Tibial nerve (tissue), 4 donors: ENCODE measurements around the gene CYP19A1.

Experiments
- CTCF ChIP-seq, 5 experiments: fragments of 200-600 bp in 3 of 5; fragments of 450-650 bp in 2 of 5; sonication (generic) in 3 of 5; IDR thresholded peaks; one replicate each; pipeline ENCODE4 v1.5.1; 2016 to 2019; ENCODE audit warnings: antibody characterized with exemption in 5 of 5, mild to moderate bottlenecking in 3 of 5, moderate library complexity in 2 of 5
- EP300 ChIP-seq, 2 donors: sonication (generic); formaldehyde crosslinking; IDR thresholded peaks; one replicate each; pipeline ENCODE4 v1.6.1; 2017; ENCODE audit warnings: antibody characterized with exemption in 2 of 2, mild to moderate bottlenecking in 1 of 2
- POLR2A ChIP-seq, 2 donors: fragments of 450-650 bp; IDR thresholded peaks; one replicate each; pipeline ENCODE4 v1.6.1; 2017; ENCODE audit warnings: antibody characterized with exemption in 2 of 2, mild to moderate bottlenecking in 2 of 2, moderate library complexity in 2 of 2

GRCh38 chr15:51322621-51323296 is 15.6 kb downstream of the CYP19A1 start:
- no peak for TF ChIP-seq CTCF (IDR thresholded peaks at IDR 0.05)
- TF ChIP-seq POLR2A (IDR thresholded peaks at IDR 0.05): no peak
- TF ChIP-seq EP300 (IDR thresholded peaks at IDR 0.05): no peak
